ENCODE measurements around the gene ITGA6. TPM values are rescaled to one million over a fixed set of nuclear protein-coding genes. Genes with fewer than 3 reads are reported as not detected.

The ITGA6 gene
- total and polyA plus RNA-seq, 8 donors: 14.7 to 92.7 (median 54.8) TPM

- TF ChIP-seq CTCF (IDR thresholded peaks at IDR 0.05): no peak
- 69 to 77% methylated on average over 12 of the region's 12 CpGs for WGBS, 2 donors
- Histone ChIP-seq H3K36me3 (peaks cover 0 to 42% (median 5%) of the 10 kb centered on the region in 3 donors), H3K4me3 (no peak overlapping the region), H3K27me3 (no peaks in the 10 kb centered on the region), H3K9me3 (no peaks in the 10 kb centered on the region), H3K4me1 (no peaks in the 10 kb centered on the region), H3K27ac (no peak overlapping the region)
- no peak for ATAC-seq
- FAIRE-seq: no peak
- DNase-seq: no peak
- intact Hi-C loops (cut with DNase I): no loop called here
Measured at GRCh38 chr2:172472446-172473033, 45.2 kb downstream of the ITGA6 start.

GRCh38 chr2:172473167-172473566, 45.8 kb downstream of the ITGA6 start:
- Histone ChIP-seq H3K9me3 (no peaks in the 10 kb centered on the region), H3K27ac (no peak overlapping the region), H3K4me3 (no peak overlapping the region), H3K36me3 (peaks cover 0 to 42% (median 5%) of the 10 kb centered on the region in 3 donors), H3K4me1 (no peaks in the 10 kb centered on the region), H3K27me3 (no peaks in the 10 kb centered on the region)
- TF ChIP-seq CTCF (IDR thresholded peaks at IDR 0.05): no peak
- DNase-seq: no peak
- intact Hi-C loops (cut with DNase I): no loop called here
- no peak for FAIRE-seq
- ATAC-seq: no peak

- Histone ChIP-seq H3K4me1 (peaks cover 0 to 5% (median 3%) of the 10 kb centered on the region in 3 donors), H3K27me3 (no peaks in the 10 kb centered on the region), H3K27ac (no peak overlapping the region), H3K4me3 (no peak overlapping the region), H3K36me3 (peaks cover 0 to 25% (median 7%) of the 10 kb centered on the region in 3 donors), H3K9me3 (no peaks in the 10 kb centered on the region)
- DNase-seq: no peak
- ATAC-seq: no peak
- 90% methylated on average over 8 of the region's 8 CpGs for WGBS, 2 donors
- intact Hi-C loops (cut with DNase I): no loop called here
- no peak for FAIRE-seq
- TF ChIP-seq CTCF (IDR thresholded peaks at IDR 0.05): no peak
Measured at GRCh38 chr2:172478353-172478752, 51.0 kb downstream of the ITGA6 start.

- H3K9me3 ChIP-seq: no peaks in the 10 kb centered on the region
- FAIRE-seq: no peak
- peaks cover 0 to 21% (median 7%) of the 10 kb centered on the region in 3 donors for H3K36me3 ChIP-seq
- peak in 3 of 4 donors; percentile 61 to 75 (median 66) for ATAC-seq
- H3K27ac ChIP-seq: peak overlapping the region in 2 of 4 donors; percentile 10 to 17
- intact Hi-C loops (cut with DNase I): no loop called here
- DNase-seq: no peak
- H3K27me3 ChIP-seq: no peaks in the 10 kb centered on the region
- H3K4me3 ChIP-seq: no peak overlapping the region
- no peak for TF ChIP-seq CTCF (IDR thresholded peaks at IDR 0.05)
- 59 to 65% methylated on average over 12 of the region's 12 CpGs for WGBS, 2 donors
- peaks cover 0 to 5% (median 3%) of the 10 kb centered on the region in 3 donors for H3K4me1 ChIP-seq
Measured at GRCh38 chr2:172480301-172481218, 53.2 kb downstream of the ITGA6 start.
